ENCODE data around the gene SEMA4B. TPM values are rescaled to one million over a fixed set of nuclear protein-coding genes. Genes with fewer than 3 reads are reported as not detected.

Gene SEMA4B
- total and polyA plus RNA-seq, 10 of the 15 experiments (the other 5 are each of a cell fraction or from before 2014, with no cell fraction given) = 0.87 to 26.0 (median 9.3) TPM

- H3K4me2 ChIP-seq (ENCODE audit: control insufficient read depth, insufficient read depth) = no peak overlapping the region
- BruUV-seq (replicated peaks) = no TSS peak
- no peaks in the 10 kb centered on the region for H3K36me3 ChIP-seq (ENCODE audit: control insufficient read depth in 2 of 2, insufficient read depth in 2 of 2, low read length in 1 of 2)
- H3K4me3 ChIP-seq = no peak overlapping the region
- intact Hi-C loops (cut with micrococcal nuclease; ENCODE audit: unreplicated experiment) (no loop called here), in situ Hi-C loops (cut with MboI) (no loop called here)
- H3K27ac ChIP-seq (ENCODE audit: control insufficient read depth, insufficient read depth) = no peak overlapping the region
- POLR2A ChIA-PET = no interaction called here
- no peak overlapping the region for H2AFZ ChIP-seq (ENCODE audit: control insufficient read depth, low read depth, low read length)
- RAD21 ChIA-PET (ENCODE audit: unreplicated experiment) = interaction anchor here (0.6 to 0.7 kb wide), 2 partner anchors 50 to 59 kb away, joined by 3 read pairs; no protein-coding TSS in a partner anchor
- H3K4me1 ChIP-seq (ENCODE audit: control insufficient read depth, insufficient read depth, low read length) = peaks cover 5% of the 10 kb centered on the region
- H3K79me2 ChIP-seq (ENCODE audit: control insufficient read depth, insufficient read depth, low read length) = no peaks in the 10 kb centered on the region
- 84% methylated on average over 7 of the region's 7 CpGs for WGBS (ENCODE audit: insufficient coverage, insufficient replicate concordance, low lambda C conversion rate, missing lambda C conversion rate)
- no peak for ATAC-seq
- no peak overlapping the region for H3K9ac ChIP-seq (ENCODE audit: control insufficient read depth, insufficient read depth, low read length)
- DNase-seq (ENCODE audit: low read depth, low spot score) = no peak
- H3K27me3 ChIP-seq (replicated peaks in 1 of 2; ENCODE audit: control insufficient read depth in 2 of 2, insufficient read depth in 2 of 2, low read length in 1 of 2) = no peaks in the 10 kb centered on the region
- SMC1A ChIA-PET (ENCODE audit: uncharacterized antibody, unreplicated experiment) = interaction anchor here (0.7 to 1.0 kb wide), 2 partner anchors 13 to 17 kb away, joined by 3 to 4 read pairs; no protein-coding TSS in a partner anchor
- CTCF ChIA-PET = interaction anchor here (0.6 to 1.9 kb wide), 3 partner anchors 9 to 48 kb away, joined by 3 to 7 read pairs (median 6); no protein-coding TSS in a partner anchor
- no peaks in the 10 kb centered on the region; the same call in 2 of the 3 replicates for H3K9me3 ChIP-seq (replicated peaks; ENCODE audit: control insufficient read depth, insufficient read depth, low read length)
- no peaks in the 10 kb centered on the region for H4K20me1 ChIP-seq (ENCODE audit: control insufficient read depth, insufficient read depth)
- FAIRE-seq = no peak
- TF ChIP-seq, protein P1, sequence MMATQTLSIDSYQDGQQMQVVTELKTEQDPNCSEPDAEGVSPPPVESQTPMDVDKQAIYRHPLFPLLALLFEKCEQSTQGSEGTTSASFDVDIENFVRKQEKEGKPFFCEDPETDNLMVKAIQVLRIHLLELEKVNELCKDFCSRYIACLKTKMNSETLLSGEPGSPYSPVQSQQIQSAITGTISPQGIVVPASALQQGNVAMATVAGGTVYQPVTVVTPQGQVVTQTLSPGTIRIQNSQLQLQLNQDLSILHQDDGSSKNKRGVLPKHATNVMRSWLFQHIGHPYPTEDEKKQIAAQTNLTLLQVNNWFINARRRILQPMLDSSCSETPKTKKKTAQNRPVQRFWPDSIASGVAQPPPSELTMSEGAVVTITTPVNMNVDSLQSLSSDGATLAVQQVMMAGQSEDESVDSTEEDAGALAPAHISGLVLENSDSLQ (IDR thresholded peaks at IDR 0.05) = no peak
- TF ChIP-seq ZNF622 (IDR thresholded peaks at IDR 0.05) (no peak), CBFB (IDR thresholded peaks at IDR 0.05; ENCODE audit: low read depth) (no peak), RAD21 (IDR thresholded peaks at IDR 0.05; ENCODE audit: insufficient read depth, low read depth, low read length) (no peak), ZSCAN29 (IDR thresholded peaks at IDR 0.05) (no peak), BCL11A (IDR thresholded peaks at IDR 0.05; ENCODE audit: low read depth, low read length) (no peak), NFYB (IDR thresholded peaks at IDR 0.05; ENCODE audit: insufficient read depth, low read depth, low read length) (no peak), E4F1 (IDR thresholded peaks at IDR 0.05; ENCODE audit: borderline replicate concordance, partially characterized antibody) (no peak), BMI1 (IDR thresholded peaks at IDR 0.05; ENCODE audit: borderline replicate concordance) (no peak), ZNF207 (IDR thresholded peaks at IDR 0.05; ENCODE audit: borderline replicate concordance) (no peak)
- TF ChIP-seq, protein P2, sequence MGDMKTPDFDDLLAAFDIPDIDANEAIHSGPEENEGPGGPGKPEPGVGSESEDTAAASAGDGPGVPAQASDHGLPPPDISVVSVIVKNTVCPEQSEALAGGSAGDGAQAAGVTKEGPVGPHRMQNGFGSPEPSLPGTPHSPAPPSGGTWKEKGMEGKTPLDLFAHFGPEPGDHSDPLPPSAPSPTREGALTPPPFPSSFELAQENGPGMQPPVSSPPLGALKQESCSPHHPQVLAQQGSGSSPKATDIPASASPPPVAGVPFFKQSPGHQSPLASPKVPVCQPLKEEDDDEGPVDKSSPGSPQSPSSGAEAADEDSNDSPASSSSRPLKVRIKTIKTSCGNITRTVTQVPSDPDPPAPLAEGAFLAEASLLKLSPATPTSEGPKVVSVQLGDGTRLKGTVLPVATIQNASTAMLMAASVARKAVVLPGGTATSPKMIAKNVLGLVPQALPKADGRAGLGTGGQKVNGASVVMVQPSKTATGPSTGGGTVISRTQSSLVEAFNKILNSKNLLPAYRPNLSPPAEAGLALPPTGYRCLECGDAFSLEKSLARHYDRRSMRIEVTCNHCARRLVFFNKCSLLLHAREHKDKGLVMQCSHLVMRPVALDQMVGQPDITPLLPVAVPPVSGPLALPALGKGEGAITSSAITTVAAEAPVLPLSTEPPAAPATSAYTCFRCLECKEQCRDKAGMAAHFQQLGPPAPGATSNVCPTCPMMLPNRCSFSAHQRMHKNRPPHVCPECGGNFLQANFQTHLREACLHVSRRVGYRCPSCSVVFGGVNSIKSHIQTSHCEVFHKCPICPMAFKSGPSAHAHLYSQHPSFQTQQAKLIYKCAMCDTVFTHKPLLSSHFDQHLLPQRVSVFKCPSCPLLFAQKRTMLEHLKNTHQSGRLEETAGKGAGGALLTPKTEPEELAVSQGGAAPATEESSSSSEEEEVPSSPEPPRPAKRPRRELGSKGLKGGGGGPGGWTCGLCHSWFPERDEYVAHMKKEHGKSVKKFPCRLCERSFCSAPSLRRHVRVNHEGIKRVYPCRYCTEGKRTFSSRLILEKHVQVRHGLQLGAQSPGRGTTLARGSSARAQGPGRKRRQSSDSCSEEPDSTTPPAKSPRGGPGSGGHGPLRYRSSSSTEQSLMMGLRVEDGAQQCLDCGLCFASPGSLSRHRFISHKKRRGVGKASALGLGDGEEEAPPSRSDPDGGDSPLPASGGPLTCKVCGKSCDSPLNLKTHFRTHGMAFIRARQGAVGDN (IDR thresholded peaks at IDR 0.05) = no peak
- TF ChIP-seq, protein P3, sequence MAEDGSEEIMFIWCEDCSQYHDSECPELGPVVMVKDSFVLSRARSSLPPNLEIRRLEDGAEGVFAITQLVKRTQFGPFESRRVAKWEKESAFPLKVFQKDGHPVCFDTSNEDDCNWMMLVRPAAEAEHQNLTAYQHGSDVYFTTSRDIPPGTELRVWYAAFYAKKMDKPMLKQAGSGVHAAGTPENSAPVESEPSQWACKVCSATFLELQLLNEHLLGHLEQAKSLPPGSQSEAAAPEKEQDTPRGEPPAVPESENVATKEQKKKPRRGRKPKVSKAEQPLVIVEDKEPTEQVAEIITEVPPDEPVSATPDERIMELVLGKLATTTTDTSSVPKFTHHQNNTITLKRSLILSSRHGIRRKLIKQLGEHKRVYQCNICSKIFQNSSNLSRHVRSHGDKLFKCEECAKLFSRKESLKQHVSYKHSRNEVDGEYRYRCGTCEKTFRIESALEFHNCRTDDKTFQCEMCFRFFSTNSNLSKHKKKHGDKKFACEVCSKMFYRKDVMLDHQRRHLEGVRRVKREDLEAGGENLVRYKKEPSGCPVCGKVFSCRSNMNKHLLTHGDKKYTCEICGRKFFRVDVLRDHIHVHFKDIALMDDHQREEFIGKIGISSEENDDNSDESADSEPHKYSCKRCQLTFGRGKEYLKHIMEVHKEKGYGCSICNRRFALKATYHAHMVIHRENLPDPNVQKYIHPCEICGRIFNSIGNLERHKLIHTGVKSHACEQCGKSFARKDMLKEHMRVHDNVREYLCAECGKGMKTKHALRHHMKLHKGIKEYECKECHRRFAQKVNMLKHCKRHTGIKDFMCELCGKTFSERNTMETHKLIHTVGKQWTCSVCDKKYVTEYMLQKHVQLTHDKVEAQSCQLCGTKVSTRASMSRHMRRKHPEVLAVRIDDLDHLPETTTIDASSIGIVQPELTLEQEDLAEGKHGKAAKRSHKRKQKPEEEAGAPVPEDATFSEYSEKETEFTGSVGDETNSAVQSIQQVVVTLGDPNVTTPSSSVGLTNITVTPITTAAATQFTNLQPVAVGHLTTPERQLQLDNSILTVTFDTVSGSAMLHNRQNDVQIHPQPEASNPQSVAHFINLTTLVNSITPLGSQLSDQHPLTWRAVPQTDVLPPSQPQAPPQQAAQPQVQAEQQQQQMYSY (CRISPR knock-in tag; IDR thresholded peaks at IDR 0.05) = no peak
Measured at GRCh38 chr15:90173372-90173771, 27.8 kb upstream of the SEMA4B start.
